ENCODE results near the gene RRP1. TPM values are rescaled to one million over a fixed set of nuclear protein-coding genes. Genes with fewer than 3 reads are reported as not detected.

The RRP1 gene
- total RNA-seq, 4 donors from 2014 or later: 15.5 to 29.4 (median 19.0) TPM

DNA sequence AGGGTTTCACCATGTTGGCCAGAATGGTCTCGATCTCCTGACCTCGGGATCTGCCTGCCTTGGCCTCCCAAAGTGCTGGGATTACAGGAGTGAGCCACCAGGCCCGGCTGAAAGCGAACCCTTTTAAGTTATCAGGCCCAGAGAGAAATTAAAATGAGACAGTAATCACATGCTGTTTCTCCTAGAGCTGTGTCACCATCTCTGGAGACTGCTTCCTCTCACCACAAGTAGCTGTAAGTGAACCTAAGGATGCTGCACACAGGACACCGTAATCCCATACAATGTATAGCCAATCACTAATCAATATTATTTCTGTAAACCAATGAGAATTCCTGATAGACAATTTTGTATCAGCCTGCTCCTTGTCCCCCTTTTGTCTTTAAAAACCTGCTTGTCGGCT lies 7.5 kb upstream of the RRP1 start:
- WGBS, 2 donors: 71 to 77% methylated on average over 6 of the region's 6 CpGs
- no peak for TF ChIP-seq POLR2A (IDR thresholded peaks at IDR 0.05)
- TF ChIP-seq CTCF (IDR thresholded peaks at IDR 0.05): no peak
- TF ChIP-seq EP300 (IDR thresholded peaks at IDR 0.05): no peak
- DNase-seq (ENCODE audit: low spot score in 2 of 2): no peak
- no peaks in the 10 kb centered on the region for H3K36me3 ChIP-seq
- H3K9me3 ChIP-seq: no peaks in the 10 kb centered on the region
- peaks cover 0 to 17% (median 6%) of the 10 kb centered on the region in 4 donors for H3K4me1 ChIP-seq
- no peaks in the 10 kb centered on the region for H3K27me3 ChIP-seq
- no peak overlapping the region for H3K4me3 ChIP-seq
- H3K27ac ChIP-seq: no peak overlapping the region

DNA sequence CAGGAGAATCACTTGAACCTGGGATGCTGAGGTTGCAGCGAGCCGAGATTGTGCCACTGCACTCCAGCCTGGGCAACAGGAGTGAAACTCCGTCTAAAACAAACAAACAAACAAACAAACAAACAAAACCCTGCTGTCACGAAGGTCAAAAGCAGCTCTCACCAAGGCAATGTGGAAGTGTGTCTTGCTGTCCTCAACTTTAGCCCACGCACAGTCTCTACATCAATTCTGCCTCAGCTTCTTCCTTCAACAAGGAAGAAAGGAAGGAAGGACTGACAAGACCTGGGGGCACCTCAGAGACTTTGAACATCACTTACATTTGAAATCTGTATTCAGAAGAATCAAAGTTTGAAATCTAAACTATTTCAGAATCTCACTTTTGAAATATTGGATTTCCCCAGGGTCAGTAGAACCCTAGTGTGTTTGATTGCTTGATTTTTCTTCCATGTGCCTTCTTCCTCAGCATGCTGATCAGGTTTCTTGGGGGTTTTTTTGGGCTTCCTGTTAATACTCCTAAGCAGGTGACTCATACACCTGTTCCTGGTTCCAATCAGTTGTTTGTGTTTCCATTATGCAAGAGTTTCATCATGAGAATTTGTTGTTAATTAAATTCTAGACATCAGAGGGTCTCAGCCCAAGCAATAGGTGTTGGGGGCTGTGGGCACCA lies 6.8 kb upstream of the RRP1 start:
- no peak for DNase-seq (ENCODE audit: low spot score in 2 of 2)
- TF ChIP-seq CTCF (IDR thresholded peaks at IDR 0.05) (no peak), POLR2A (IDR thresholded peaks at IDR 0.05) (no peak), EP300 (IDR thresholded peaks at IDR 0.05) (no peak)
- Histone ChIP-seq H3K9me3 (no peaks in the 10 kb centered on the region), H3K27ac (no peak overlapping the region), H3K4me1 (peaks cover 0 to 17% (median 6%) of the 10 kb centered on the region in 4 donors), H3K4me3 (no peak overlapping the region), H3K36me3 (no peaks in the 10 kb centered on the region), H3K27me3 (no peaks in the 10 kb centered on the region)
- WGBS, 2 donors: 75 to 87% methylated on average over 5 of the region's 5 CpGs

- H3K36me3 ChIP-seq: no peaks in the 10 kb centered on the region
- TF ChIP-seq EP300 (IDR thresholded peaks at IDR 0.05) (no peak), POLR2A (IDR thresholded peaks at IDR 0.05) (no peak), CTCF (IDR thresholded peaks at IDR 0.05) (no peak)
- DNase-seq (ENCODE audit: low spot score in 2 of 2): no peak
These were observed 6.2 kb upstream of the RRP1 start for GRCh38 chr21:43783098-43783700.

GRCh38 chr21:43785134-43785533 lies 4.2 kb upstream of the RRP1 start:
- H3K36me3 ChIP-seq: no peaks in the 10 kb centered on the region
- no peak overlapping the region for H3K4me3 ChIP-seq
- WGBS, 2 donors: 62 to 66% methylated on average over 3 of the region's 3 CpGs
- H3K9me3 ChIP-seq: no peaks in the 10 kb centered on the region
- H3K27me3 ChIP-seq: no peaks in the 10 kb centered on the region
- DNase-seq (ENCODE audit: low spot score in 2 of 2): no peak
- H3K4me1 ChIP-seq: peaks cover 0 to 10% (median 3%) of the 10 kb centered on the region in 4 donors
- no peak for TF ChIP-seq EP300 (IDR thresholded peaks at IDR 0.05)
- TF ChIP-seq CTCF (IDR thresholded peaks at IDR 0.05): no peak
- no peak for TF ChIP-seq POLR2A (IDR thresholded peaks at IDR 0.05)
- H3K27ac ChIP-seq: no peak overlapping the region

More at GRCh38 chr21:43783098-43783700, 6.2 kb upstream of the RRP1 start:
- no peak overlapping the region for H3K27ac ChIP-seq
- no peak overlapping the region for H3K4me3 ChIP-seq
- H3K9me3 ChIP-seq: no peaks in the 10 kb centered on the region
- WGBS, 2 donors: 85% methylated on average over 17 of the region's 17 CpGs
- peaks cover 0 to 12% (median 6%) of the 10 kb centered on the region in 4 donors for H3K4me1 ChIP-seq
- H3K27me3 ChIP-seq: no peaks in the 10 kb centered on the region

GRCh38 chr21:43786300-43786806 lies 3.0 kb upstream of the RRP1 start:
- WGBS, 2 donors: 88% methylated on average over 18 of the region's 18 CpGs
- TF ChIP-seq POLR2A (IDR thresholded peaks at IDR 0.05): no peak
- no peak for TF ChIP-seq EP300 (IDR thresholded peaks at IDR 0.05)
- TF ChIP-seq CTCF (IDR thresholded peaks at IDR 0.05): no peak
- no peak for DNase-seq (ENCODE audit: low spot score in 2 of 2)

More at GRCh38 chr21:43786300-43786806, 3.0 kb upstream of the RRP1 start:
- H3K4me3 ChIP-seq: no peak overlapping the region
- H3K36me3 ChIP-seq: peaks cover 0 to under 1% (median 0%) of the 10 kb centered on the region in 3 donors
- no peaks in the 10 kb centered on the region for H3K9me3 ChIP-seq
- H3K27me3 ChIP-seq: no peaks in the 10 kb centered on the region
- H3K4me1 ChIP-seq: peaks cover 0 to 22% (median 11%) of the 10 kb centered on the region in 4 donors
- no peak overlapping the region for H3K27ac ChIP-seq

Data from tibial nerve (tissue), 4 donors.